HepG2 (cell line): ENCODE data around the gene DRAP1.

ENCODE experiments used
- CBFB ChIP-seq: sonication (generic); formaldehyde crosslinking; IDR thresholded peaks from 2 replicates; pipeline ENCODE4 v1.4.0; 2020; ENCODE audit warnings: missing genetic modification reagents
- CTCF ChIP-seq: sonication (generic); formaldehyde crosslinking; IDR thresholded peaks from 2 replicates; pipeline ENCODE4 v1.5.0; 2020; ENCODE audit warnings: mild to moderate bottlenecking, missing genetic modification reagents, moderate library complexity
- NCOR1 ChIP-seq: fragments of 200-600 bp; sonication (generic); IDR thresholded peaks from 2 replicates; pipeline ENCODE4 v1.7.0; 2017; ENCODE audit warnings: antibody characterized with exemption, low read length, borderline replicate concordance
- SIN3A ChIP-seq: IDR thresholded peaks from 2 replicates; pipeline ENCODE4 v1.6.1; 2011; ENCODE audit warnings: low read depth, mild to moderate bottlenecking, control low read depth, low read length, borderline replicate concordance
- ZBTB4 ChIP-seq: sonication (generic); formaldehyde crosslinking; IDR thresholded peaks from 2 replicates; pipeline ENCODE4 v1.4.0; 2020; ENCODE audit warnings: missing genetic modification reagents, mild to moderate bottlenecking, borderline replicate concordance
- ZNF670 ChIP-seq: sonication (generic); formaldehyde crosslinking; IDR thresholded peaks from 2 replicates; pipeline ENCODE4 v1.8.0; 2022; ENCODE audit warnings: mild to moderate bottlenecking, missing genetic modification reagents, borderline replicate concordance
- ZNF780A ChIP-seq: sonication (generic); formaldehyde crosslinking; IDR thresholded peaks from 2 replicates; pipeline ENCODE4 v1.8.0; 2022; ENCODE audit warnings: mild to moderate bottlenecking, missing genetic modification reagents, moderate library complexity

- TF ChIP-seq ZNF780A (no peak), ZNF670 (CRISPR knock-in tag) (no peak), SIN3A (no peak), CTCF (no peak), NCOR1 (no peak), ZBTB4 (CRISPR knock-in tag) (no peak), CBFB (CRISPR knock-in tag) (no peak)
Observed at GRCh38 chr11:65960824-65961266, 41.6 kb downstream of the DRAP1 start.
